HPDE6-E6E7 (cell line): Measurements from ENCODE around the gene TTC34.
"Not testable (repeated sequence)": the region's sequence is repeated elsewhere in the genome, so short reads cannot be mapped to it uniquely, and the experiment has no call there.

ENCODE experiments used
- DNase-seq: peaks from one replicate; pipeline ENCODE4 v3.0.0; 2011; ENCODE audit warnings: missing footprints; ENCODE audit errors: extremely low spot score

TTC34 gene

GRCh38 chr1:2683321-2683741 lies 118.2 kb downstream of the TTC34 start:
- DNase-seq, result not testable (repeated sequence)

GRCh38 chr1:2682879-2683278 lies 118.6 kb downstream of the TTC34 start:
- not testable (repeated sequence) for DNase-seq

GRCh38 chr1:2676726-2677125 lies 124.8 kb downstream of the TTC34 start:
- not testable (repeated sequence) for DNase-seq

GRCh38 chr1:2671656-2672055 lies 129.8 kb downstream of the TTC34 start:
- not testable (repeated sequence) for DNase-seq

GRCh38 chr1:2659806-2660205 lies 141.7 kb downstream of the TTC34 start:
- not testable (repeated sequence) for DNase-seq

GRCh38 chr1:2657909-2658308 lies 143.6 kb downstream of the TTC34 start:
- not testable (repeated sequence) for DNase-seq

GRCh38 chr1:2657124-2657523 lies 144.4 kb downstream of the TTC34 start:
- not testable (repeated sequence) for DNase-seq

GRCh38 chr1:2655598-2656434 lies 145.7 kb downstream of the TTC34 start:
- not testable (repeated sequence) for DNase-seq

- not testable (repeated sequence) for DNase-seq
These were observed 147.0 kb downstream of the TTC34 start for GRCh38 chr1:2654443-2654948.

GRCh38 chr1:2653741-2654442 lies 147.6 kb downstream of the TTC34 start:
- not testable (repeated sequence) for DNase-seq

- DNase-seq, result not testable (repeated sequence)
These were observed 148.4 kb downstream of the TTC34 start for GRCh38 chr1:2652926-2653571.

- not testable (repeated sequence) for DNase-seq
These were observed 149.2 kb downstream of the TTC34 start for GRCh38 chr1:2652152-2652925.

- no peak for DNase-seq
These were observed 150.4 kb downstream of the TTC34 start for GRCh38 chr1:2650967-2651645.

- DNase-seq, result no peak
These were observed 154.7 kb downstream of the TTC34 start for GRCh38 chr1:2646837-2647236.

GRCh38 chr1:2645776-2646175 lies 155.7 kb downstream of the TTC34 start:
- no peak for DNase-seq

GRCh38 chr1:2645143-2645542 lies 156.3 kb downstream of the TTC34 start:
- no peak for DNase-seq

- DNase-seq, result no peak
These were observed 156.8 kb downstream of the TTC34 start for GRCh38 chr1:2644591-2645101.

GRCh38 chr1:2644171-2644570 lies 157.3 kb downstream of the TTC34 start:
- DNase-seq, result no peak

- DNase-seq, result no peak
These were observed 157.9 kb downstream of the TTC34 start for GRCh38 chr1:2643414-2644077.
